Activated T-helper 1 cell treated with anti-CD3 and anti-CD28 coated beads, Interleukin-12 subunit alpha, Interleukin-12 subunit beta, Interleukin-2, Interleukin-4 antibody, amounts not matched to agents 30 ng/mL and 10 ng/mL and 1 ng/mL, durations not matched to agents 14 hours and 24 hours and 36 hours (primary cell): Measurements from ENCODE around the gene GPR141. TPM values are rescaled to one million over a fixed set of nuclear protein-coding genes. Genes with fewer than 3 reads are reported as not detected.

Experiments used
- DNase-seq: peaks from one replicate; pipeline ENCODE4 v3.0.0; 2021; ENCODE audit warnings: low spot score
- H3K27ac Mint-ChIP-seq: one replicate; pipeline ENCODE4 v1.8.0; 2021; ENCODE audit warnings: mild to moderate bottlenecking, mixed read lengths
- H3K27me3 Mint-ChIP-seq: one replicate; pipeline ENCODE4 v1.8.0; 2022; ENCODE audit warnings: mild to moderate bottlenecking, moderate library complexity, mixed read lengths; ENCODE audit not compliant: insufficient read depth
- H3K36me3 Mint-ChIP-seq: one replicate; pipeline ENCODE4 v1.8.0; 2021; ENCODE audit warnings: low read depth, mixed read lengths
- H3K4me1 Mint-ChIP-seq: one replicate; pipeline ENCODE4 v1.8.0; 2021; ENCODE audit warnings: low read depth, mixed read lengths
- H3K4me3 Mint-ChIP-seq: one replicate; pipeline ENCODE4 v1.8.0; 2021; ENCODE audit warnings: mild to moderate bottlenecking, moderate library complexity, mixed read lengths
- H3K9me3 Mint-ChIP-seq: one replicate; pipeline ENCODE4 v1.8.0; 2021; ENCODE audit warnings: mixed read lengths
- intact Hi-C: fragments of 100-400 bp; cut with micrococcal nuclease; formaldehyde crosslinking; loops from one replicate; pipeline ENCODE4 v1.15.1; 2024
- total RNA-seq: library from RNA; stranded (reverse); gene quantifications from 2 replicates; pipeline ENCODE4 v1.2.3, GENCODE V29; 2022

Gene GPR141
- total RNA-seq, 1 donor from 2014 or later: not detected

- intact Hi-C loops: no loop called here
- no peak for DNase-seq
- Mint-ChIP-seq H3K4me1 (no peaks in the 10 kb centered on the region), H3K9me3 (no peaks in the 10 kb centered on the region), H3K27ac (no peak overlapping the region), H3K36me3 (no peaks in the 10 kb centered on the region), H3K27me3 (peaks cover 6% of the 10 kb centered on the region), H3K4me3 (no peak overlapping the region)
Measured at GRCh38 chr7:37666026-37666799, 17.4 kb upstream of the GPR141 start.

GRCh38 chr7:37669818-37670217 is 13.7 kb upstream of the GPR141 start:
- intact Hi-C loops: no loop called here
- Mint-ChIP-seq H3K9me3 (no peaks in the 10 kb centered on the region), H3K27me3 (peaks cover 2% of the 10 kb centered on the region), H3K36me3 (no peaks in the 10 kb centered on the region), H3K4me3 (no peak overlapping the region), H3K27ac (no peak overlapping the region), H3K4me1 (no peaks in the 10 kb centered on the region)
- DNase-seq: no peak

GRCh38 chr7:37670436-37670835 is 13.1 kb upstream of the GPR141 start:
- intact Hi-C loops: no loop called here
- H3K9me3 Mint-ChIP-seq: no peaks in the 10 kb centered on the region

GRCh38 chr7:37671876-37672275 is 11.7 kb upstream of the GPR141 start:
- Mint-ChIP-seq H3K36me3 (no peaks in the 10 kb centered on the region), H3K27me3 (peaks cover 5% of the 10 kb centered on the region), H3K4me3 (no peak overlapping the region), H3K4me1 (no peaks in the 10 kb centered on the region), H3K27ac (no peak overlapping the region), H3K9me3 (no peaks in the 10 kb centered on the region)
- DNase-seq: no peak
- intact Hi-C loops: no loop called here

More at GRCh38 chr7:37670436-37670835, 13.1 kb upstream of the GPR141 start:
- no peaks in the 10 kb centered on the region for H3K4me1 Mint-ChIP-seq
- no peaks in the 10 kb centered on the region for H3K36me3 Mint-ChIP-seq
- peaks cover 5% of the 10 kb centered on the region for H3K27me3 Mint-ChIP-seq
- H3K27ac Mint-ChIP-seq: no peak overlapping the region
- no peak for DNase-seq
- no peak overlapping the region for H3K4me3 Mint-ChIP-seq

GRCh38 chr7:37672926-37673325 is 10.6 kb upstream of the GPR141 start:
- peaks cover 3% of the 10 kb centered on the region for H3K27me3 Mint-ChIP-seq

GRCh38 chr7:37673523-37673922 is 10.0 kb upstream of the GPR141 start:
- no peaks in the 10 kb centered on the region for H3K9me3 Mint-ChIP-seq
- H3K36me3 Mint-ChIP-seq: no peaks in the 10 kb centered on the region
- no peak overlapping the region for H3K4me3 Mint-ChIP-seq
- H3K27ac Mint-ChIP-seq: no peak overlapping the region
- peaks cover 3% of the 10 kb centered on the region for H3K27me3 Mint-ChIP-seq
- DNase-seq: no peak
- intact Hi-C loops: no loop called here
- no peaks in the 10 kb centered on the region for H3K4me1 Mint-ChIP-seq

More at GRCh38 chr7:37672926-37673325, 10.6 kb upstream of the GPR141 start:
- H3K4me3 Mint-ChIP-seq: no peak overlapping the region
- intact Hi-C loops: no loop called here
- no peaks in the 10 kb centered on the region for H3K9me3 Mint-ChIP-seq
- no peaks in the 10 kb centered on the region for H3K4me1 Mint-ChIP-seq
- no peak for DNase-seq
- no peaks in the 10 kb centered on the region for H3K36me3 Mint-ChIP-seq
- no peak overlapping the region for H3K27ac Mint-ChIP-seq

GRCh38 chr7:37674531-37674930 is 9.0 kb upstream of the GPR141 start:
- H3K4me3 Mint-ChIP-seq: no peak overlapping the region
- H3K27me3 Mint-ChIP-seq: peaks cover 3% of the 10 kb centered on the region
- intact Hi-C loops: no loop called here
- no peaks in the 10 kb centered on the region for H3K36me3 Mint-ChIP-seq
- H3K27ac Mint-ChIP-seq: no peak overlapping the region
- DNase-seq: no peak
- H3K4me1 Mint-ChIP-seq: no peaks in the 10 kb centered on the region
- H3K9me3 Mint-ChIP-seq: no peaks in the 10 kb centered on the region

GRCh38 chr7:37675749-37676148 is 7.8 kb upstream of the GPR141 start:
- no peak overlapping the region for H3K27ac Mint-ChIP-seq
- no peaks in the 10 kb centered on the region for H3K4me1 Mint-ChIP-seq
- H3K36me3 Mint-ChIP-seq: no peaks in the 10 kb centered on the region
- H3K4me3 Mint-ChIP-seq: no peak overlapping the region
- peaks cover 5% of the 10 kb centered on the region for H3K27me3 Mint-ChIP-seq
- intact Hi-C loops: no loop called here
- no peak for DNase-seq
- no peaks in the 10 kb centered on the region for H3K9me3 Mint-ChIP-seq

GRCh38 chr7:37684927-37685326 is 1.4 kb downstream of the GPR141 start:
- H3K27ac Mint-ChIP-seq: no peak overlapping the region

GRCh38 chr7:37686556-37687345 is 3.2 kb downstream of the GPR141 start:
- peaks cover 4% of the 10 kb centered on the region for H3K4me1 Mint-ChIP-seq
- no peaks in the 10 kb centered on the region for H3K36me3 Mint-ChIP-seq
- peaks cover 6% of the 10 kb centered on the region for H3K27me3 Mint-ChIP-seq
- no peak overlapping the region for H3K27ac Mint-ChIP-seq
- H3K9me3 Mint-ChIP-seq: no peaks in the 10 kb centered on the region
- intact Hi-C loops: no loop called here
- no peak for DNase-seq
- H3K4me3 Mint-ChIP-seq: no peak overlapping the region

More at GRCh38 chr7:37684927-37685326, 1.4 kb downstream of the GPR141 start:
- H3K27me3 Mint-ChIP-seq: peaks cover 12% of the 10 kb centered on the region
- H3K4me1 Mint-ChIP-seq: peaks cover 4% of the 10 kb centered on the region
- H3K36me3 Mint-ChIP-seq: no peaks in the 10 kb centered on the region
- intact Hi-C loops: no loop called here
- DNase-seq: no peak
- H3K9me3 Mint-ChIP-seq: no peaks in the 10 kb centered on the region
- H3K4me3 Mint-ChIP-seq: no peak overlapping the region

- no peak overlapping the region for H3K4me3 Mint-ChIP-seq
- H3K9me3 Mint-ChIP-seq: no peaks in the 10 kb centered on the region
- intact Hi-C loops: no loop called here
- no peaks in the 10 kb centered on the region for H3K36me3 Mint-ChIP-seq
- no peaks in the 10 kb centered on the region for H3K27me3 Mint-ChIP-seq
- H3K4me1 Mint-ChIP-seq: no peaks in the 10 kb centered on the region
- DNase-seq: no peak
- no peak overlapping the region for H3K27ac Mint-ChIP-seq
Measured at GRCh38 chr7:37690206-37690605, 6.6 kb downstream of the GPR141 start.

- H3K27ac Mint-ChIP-seq: no peak overlapping the region
- no peak overlapping the region for H3K4me3 Mint-ChIP-seq
- H3K4me1 Mint-ChIP-seq: no peaks in the 10 kb centered on the region
- no peaks in the 10 kb centered on the region for H3K9me3 Mint-ChIP-seq
- H3K36me3 Mint-ChIP-seq: no peaks in the 10 kb centered on the region
- intact Hi-C loops: no loop called here
- H3K27me3 Mint-ChIP-seq: peaks cover 1% of the 10 kb centered on the region
- DNase-seq: no peak
Measured at GRCh38 chr7:37694208-37695094, 10.9 kb downstream of the GPR141 start.
